ENCODE results near the gene MACROD2.

DNA sequence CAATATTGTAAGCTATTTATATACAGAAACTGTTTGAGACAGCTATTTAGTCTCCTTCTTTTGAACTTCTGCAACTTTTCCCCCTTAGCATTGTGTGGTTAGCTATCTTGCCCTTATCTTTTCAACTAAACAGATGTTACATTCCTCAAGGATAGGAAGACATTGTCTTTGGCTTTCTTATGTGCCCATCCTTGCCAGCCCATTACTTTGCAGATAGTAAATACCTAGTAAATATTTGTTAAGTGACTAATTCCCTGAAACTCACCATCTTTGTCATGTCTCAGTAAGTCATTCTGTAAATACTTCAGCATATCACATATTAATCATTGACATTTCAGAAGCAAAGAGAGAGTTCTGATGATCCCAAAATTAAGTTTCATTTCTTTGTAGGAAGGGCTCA lies 411.2 kb downstream of the MACROD2 start:
- TF ChIP-seq, protein P1, sequence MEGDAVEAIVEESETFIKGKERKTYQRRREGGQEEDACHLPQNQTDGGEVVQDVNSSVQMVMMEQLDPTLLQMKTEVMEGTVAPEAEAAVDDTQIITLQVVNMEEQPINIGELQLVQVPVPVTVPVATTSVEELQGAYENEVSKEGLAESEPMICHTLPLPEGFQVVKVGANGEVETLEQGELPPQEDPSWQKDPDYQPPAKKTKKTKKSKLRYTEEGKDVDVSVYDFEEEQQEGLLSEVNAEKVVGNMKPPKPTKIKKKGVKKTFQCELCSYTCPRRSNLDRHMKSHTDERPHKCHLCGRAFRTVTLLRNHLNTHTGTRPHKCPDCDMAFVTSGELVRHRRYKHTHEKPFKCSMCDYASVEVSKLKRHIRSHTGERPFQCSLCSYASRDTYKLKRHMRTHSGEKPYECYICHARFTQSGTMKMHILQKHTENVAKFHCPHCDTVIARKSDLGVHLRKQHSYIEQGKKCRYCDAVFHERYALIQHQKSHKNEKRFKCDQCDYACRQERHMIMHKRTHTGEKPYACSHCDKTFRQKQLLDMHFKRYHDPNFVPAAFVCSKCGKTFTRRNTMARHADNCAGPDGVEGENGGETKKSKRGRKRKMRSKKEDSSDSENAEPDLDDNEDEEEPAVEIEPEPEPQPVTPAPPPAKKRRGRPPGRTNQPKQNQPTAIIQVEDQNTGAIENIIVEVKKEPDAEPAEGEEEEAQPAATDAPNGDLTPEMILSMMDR (conservative IDR thresholded peaks at IDR 0.05; ENCODE audit: low read depth in 2 of 2) = no peak
- TF ChIP-seq EZH2 (IDR thresholded peaks at IDR 0.05; ENCODE audit: low read depth, unreplicated experiment) (no peak), POLR2AphosphoS5 (IDR thresholded peaks at IDR 0.05; ENCODE audit: low read depth) (no peak), ZNF331 (CRISPR knock-in tag; IDR thresholded peaks at IDR 0.05; ENCODE audit: low read depth) (no peak), NANOG (IDR thresholded peaks at IDR 0.05; ENCODE audit: borderline replicate concordance) (no peak), EZH2phosphoT487 (IDR thresholded peaks at IDR 0.05; ENCODE audit: unreplicated experiment) (no peak)
- TF ChIP-seq, protein P2, sequence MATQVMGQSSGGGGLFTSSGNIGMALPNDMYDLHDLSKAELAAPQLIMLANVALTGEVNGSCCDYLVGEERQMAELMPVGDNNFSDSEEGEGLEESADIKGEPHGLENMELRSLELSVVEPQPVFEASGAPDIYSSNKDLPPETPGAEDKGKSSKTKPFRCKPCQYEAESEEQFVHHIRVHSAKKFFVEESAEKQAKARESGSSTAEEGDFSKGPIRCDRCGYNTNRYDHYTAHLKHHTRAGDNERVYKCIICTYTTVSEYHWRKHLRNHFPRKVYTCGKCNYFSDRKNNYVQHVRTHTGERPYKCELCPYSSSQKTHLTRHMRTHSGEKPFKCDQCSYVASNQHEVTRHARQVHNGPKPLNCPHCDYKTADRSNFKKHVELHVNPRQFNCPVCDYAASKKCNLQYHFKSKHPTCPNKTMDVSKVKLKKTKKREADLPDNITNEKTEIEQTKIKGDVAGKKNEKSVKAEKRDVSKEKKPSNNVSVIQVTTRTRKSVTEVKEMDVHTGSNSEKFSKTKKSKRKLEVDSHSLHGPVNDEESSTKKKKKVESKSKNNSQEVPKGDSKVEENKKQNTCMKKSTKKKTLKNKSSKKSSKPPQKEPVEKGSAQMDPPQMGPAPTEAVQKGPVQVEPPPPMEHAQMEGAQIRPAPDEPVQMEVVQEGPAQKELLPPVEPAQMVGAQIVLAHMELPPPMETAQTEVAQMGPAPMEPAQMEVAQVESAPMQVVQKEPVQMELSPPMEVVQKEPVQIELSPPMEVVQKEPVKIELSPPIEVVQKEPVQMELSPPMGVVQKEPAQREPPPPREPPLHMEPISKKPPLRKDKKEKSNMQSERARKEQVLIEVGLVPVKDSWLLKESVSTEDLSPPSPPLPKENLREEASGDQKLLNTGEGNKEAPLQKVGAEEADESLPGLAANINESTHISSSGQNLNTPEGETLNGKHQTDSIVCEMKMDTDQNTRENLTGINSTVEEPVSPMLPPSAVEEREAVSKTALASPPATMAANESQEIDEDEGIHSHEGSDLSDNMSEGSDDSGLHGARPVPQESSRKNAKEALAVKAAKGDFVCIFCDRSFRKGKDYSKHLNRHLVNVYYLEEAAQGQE (IDR thresholded peaks at IDR 0.05; ENCODE audit: unreplicated experiment) = no peak

Measured in GM23338 (cell line).